Kidney glomerular epithelial cell (primary cell): Measurements from ENCODE around the gene SHFL.
A peak's percentile ranks its signal among the peaks of the same experiment; 100 is the strongest.

ENCODE experiments used
- DNase-seq: peaks from one replicate; lab custom pipeline; 2025; lab: John Stamatoyannopoulos, UW

Gene SHFL

GRCh38 chr19:10087296-10088061 lies 1.4 kb downstream of the SHFL start:
- no peak for DNase-seq

GRCh38 chr19:10088949-10089554 lies 2.9 kb downstream of the SHFL start:
- DNase-seq, result no peak

- DNase-seq, result no peak
These were observed 3.8 kb downstream of the SHFL start for GRCh38 chr19:10089801-10090375.

- no peak for DNase-seq
These were observed 5.2 kb downstream of the SHFL start for GRCh38 chr19:10091370-10091687.

GRCh38 chr19:10091895-10092641 lies 6.0 kb downstream of the SHFL start:
- DNase-seq, result no peak

- DNase-seq, result no peak
These were observed 6.7 kb downstream of the SHFL start for GRCh38 chr19:10092648-10093294.

- no peak for DNase-seq
These were observed 7.4 kb downstream of the SHFL start for GRCh38 chr19:10093295-10094186.

GRCh38 chr19:10095622-10095947 lies 9.5 kb downstream of the SHFL start:
- no peak for DNase-seq

- peak; percentile 66 for DNase-seq
These were observed 10.0 kb downstream of the SHFL start for GRCh38 chr19:10095948-10096614.

- no peak for DNase-seq
These were observed 10.5 kb downstream of the SHFL start for GRCh38 chr19:10096615-10096963.

- DNase-seq, result no peak
These were observed 14.2 kb downstream of the SHFL start for GRCh38 chr19:10100163-10100785.

- DNase-seq, result no peak
These were observed 16.7 kb downstream of the SHFL start for GRCh38 chr19:10102787-10103236.

GRCh38 chr19:10104130-10104513 lies 18.0 kb downstream of the SHFL start:
- DNase-seq, result no peak

- DNase-seq, result no peak
These were observed 18.8 kb downstream of the SHFL start for GRCh38 chr19:10104665-10105508.

- no peak for DNase-seq
These were observed 19.5 kb downstream of the SHFL start for GRCh38 chr19:10105509-10106099.

- DNase-seq, result peak; percentile 96
These were observed 20.2 kb downstream of the SHFL start, which contains the start of gene PPAN for GRCh38 chr19:10106100-10106936. TSS of gene PPAN (plus strand) at chr19:10106362. CDS start at chr19:10106395, 33 bp downstream.

GRCh38 chr19:10107254-10107653 lies 21.1 kb downstream of the SHFL start:
- DNase-seq, result no peak

- no peak for DNase-seq
These were observed 21.8 kb downstream of the SHFL start for GRCh38 chr19:10107817-10108367.
